HG03135 (cell line): ENCODE measurements around the gene MALT1.
"Not testable (repeated sequence)": the region's sequence is repeated elsewhere in the genome, so short reads cannot be mapped to it uniquely, and the experiment has no call there.

ENCODE experiments used
- ATAC-seq: cut with Tn5 transposase; IDR thresholded peaks from one replicate; pipeline ENCODE4 v1.9.1; 2021; ENCODE audit warnings: mild to moderate bottlenecking, moderate library complexity; ENCODE audit not compliant: unreplicated experiment

Gene MALT1

GRCh38 chr18:58728719-58729118, 57.5 kb downstream of the MALT1 start:
- ATAC-seq = no peak

GRCh38 chr18:58730618-58731017, 59.4 kb downstream of the MALT1 start:
- no peak for ATAC-seq

- ATAC-seq = no peak
Observed at GRCh38 chr18:58732471-58732870, 61.2 kb downstream of the MALT1 start.

GRCh38 chr18:58733866-58734265, 62.6 kb downstream of the MALT1 start:
- ATAC-seq = no peak

- no peak for ATAC-seq
Observed at GRCh38 chr18:58738322-58738721, 67.1 kb downstream of the MALT1 start.

GRCh38 chr18:58745914-58746313, 74.6 kb downstream of the MALT1 start:
- ATAC-seq = no peak

- no peak for ATAC-seq
Observed at GRCh38 chr18:58748899-58749595, 77.8 kb downstream of the MALT1 start.

GRCh38 chr18:58753976-58754375, 82.7 kb downstream of the MALT1 start:
- no peak for ATAC-seq

- ATAC-seq = no peak
Observed at GRCh38 chr18:58754544-58755068, 83.3 kb downstream of the MALT1 start.

- ATAC-seq = no peak
Observed at GRCh38 chr18:58755304-58756010, 84.2 kb downstream of the MALT1 start.

- no peak for ATAC-seq
Observed at GRCh38 chr18:58756148-58756547, 84.9 kb downstream of the MALT1 start.

GRCh38 chr18:58756596-58757240, 85.5 kb downstream of the MALT1 start:
- ATAC-seq = no peak

GRCh38 chr18:58757351-58757750, 86.1 kb downstream of the MALT1 start:
- ATAC-seq = not testable (repeated sequence)

- ATAC-seq = no peak
Observed at GRCh38 chr18:58758046-58758445, 86.8 kb downstream of the MALT1 start.

GRCh38 chr18:58758606-58759005, 87.3 kb downstream of the MALT1 start:
- no peak for ATAC-seq

GRCh38 chr18:58761241-58761969, 90.1 kb downstream of the MALT1 start:
- ATAC-seq = peak; percentile 54

GRCh38 chr18:58761970-58762780, 90.9 kb downstream of the MALT1 start:
- no peak for ATAC-seq

GRCh38 chr18:58762781-58763171, 91.5 kb downstream of the MALT1 start:
- ATAC-seq = no peak

- ATAC-seq = no peak
Observed at GRCh38 chr18:58766164-58766563, 94.9 kb downstream of the MALT1 start.

GRCh38 chr18:58766946-58767345, 95.7 kb downstream of the MALT1 start:
- no peak for ATAC-seq
